ENCODE data around the gene CHD2.
A peak's percentile ranks its signal among the peaks of the same experiment; 100 is the strongest.

Gene CHD2

GRCh38 chr15:92892201-92892555 lies 7.9 kb upstream of the CHD2 start:
- no peak overlapping the region for H3K4me3 ChIP-seq (ENCODE audit: low read length)

GRCh38 chr15:92893200-92893599 lies 6.9 kb upstream of the CHD2 start:
- no peak for TF ChIP-seq CTCF (IDR thresholded peaks at IDR 0.05; ENCODE audit: insufficient read depth, low read depth, low read length, missing control alignments)
- DNase-seq (ENCODE audit: low read depth) = no peak
- H3K4me3 ChIP-seq (ENCODE audit: low read length) = no peak overlapping the region

More at GRCh38 chr15:92892201-92892555, 7.9 kb upstream of the CHD2 start:
- no peak for TF ChIP-seq CTCF (IDR thresholded peaks at IDR 0.05; ENCODE audit: insufficient read depth, low read depth, low read length, missing control alignments)
- DNase-seq (ENCODE audit: low read depth) = no peak

GRCh38 chr15:92896561-92896960 lies 3.6 kb upstream of the CHD2 start:
- H3K4me3 ChIP-seq (ENCODE audit: low read length) = no peak overlapping the region
- no peak for DNase-seq (ENCODE audit: low read depth)
- TF ChIP-seq CTCF (IDR thresholded peaks at IDR 0.05; ENCODE audit: insufficient read depth, low read depth, low read length, missing control alignments) = no peak

GRCh38 chr15:92897620-92898019 lies 2.5 kb upstream of the CHD2 start:
- DNase-seq (ENCODE audit: low read depth) = no peak
- no peak for TF ChIP-seq CTCF (IDR thresholded peaks at IDR 0.05; ENCODE audit: insufficient read depth, low read depth, low read length, missing control alignments)
- H3K4me3 ChIP-seq (ENCODE audit: low read length) = no peak overlapping the region

- no peak for DNase-seq (ENCODE audit: low read depth)
Observed at GRCh38 chr15:92898988-92899582, 1.0 kb upstream of the CHD2 start.

GRCh38 chr15:92899601-92899947 lies 550 bp upstream of the CHD2 start:
- peak; percentile 51 for DNase-seq (ENCODE audit: low read depth)
- TF ChIP-seq CTCF (IDR thresholded peaks at IDR 0.05; ENCODE audit: insufficient read depth, low read depth, low read length, missing control alignments) = peak; percentile 44
- peak overlapping the region; percentile 87 for H3K4me3 ChIP-seq (ENCODE audit: low read length)

More at GRCh38 chr15:92898988-92899582, 1.0 kb upstream of the CHD2 start:
- no peak for TF ChIP-seq CTCF (IDR thresholded peaks at IDR 0.05; ENCODE audit: insufficient read depth, low read depth, low read length, missing control alignments)
- no peak overlapping the region for H3K4me3 ChIP-seq (ENCODE audit: low read length)

- no peak for TF ChIP-seq CTCF (IDR thresholded peaks at IDR 0.05; ENCODE audit: insufficient read depth, low read depth, low read length, missing control alignments)
- DNase-seq (ENCODE audit: low read depth) = no peak
- peak overlapping the region; percentile 87 for H3K4me3 ChIP-seq (ENCODE audit: low read length)
Observed at GRCh38 chr15:92900731-92901071, 577 bp downstream of the CHD2 start.

Measured in epithelial cell of esophagus (primary cell).